Stimulated activated CD8-positive, alpha-beta memory T cell treated with anti-CD3 and anti-CD28 coated beads, Interleukin-12 subunit alpha, Interleukin-12 subunit beta, amount 100 ng/mL, for 4 hours (primary cell): ENCODE measurements around the gene UBAP1.
"Not testable (repeated sequence)": the region's sequence is repeated elsewhere in the genome, so short reads cannot be mapped to it uniquely, and the experiment has no call there.

ENCODE experiments used
- DNase-seq: peaks from one replicate; pipeline ENCODE4 v3.0.0-alpha.2; 2020; ENCODE audit warnings: low read depth

UBAP1 gene

GRCh38 chr9:34267660-34268059, 88.8 kb downstream of the UBAP1 start:
- DNase-seq = no peak

- no peak for DNase-seq
These were observed 92.6 kb downstream of the UBAP1 start for GRCh38 chr9:34271265-34272006.

- DNase-seq = no peak
These were observed 93.3 kb downstream of the UBAP1 start for GRCh38 chr9:34272101-34272541.

GRCh38 chr9:34273588-34273987, 94.7 kb downstream of the UBAP1 start:
- DNase-seq = not testable (repeated sequence)

- no peak for DNase-seq
These were observed 97.0 kb downstream of the UBAP1 start for GRCh38 chr9:34275811-34276210.

GRCh38 chr9:34276772-34277171, 97.9 kb downstream of the UBAP1 start:
- no peak for DNase-seq

- no peak for DNase-seq
These were observed 100.6 kb downstream of the UBAP1 start for GRCh38 chr9:34279411-34279810.

- DNase-seq = no peak
These were observed 103.3 kb downstream of the UBAP1 start for GRCh38 chr9:34282096-34282495.

GRCh38 chr9:34289159-34289558, 110.3 kb downstream of the UBAP1 start:
- DNase-seq = no peak

- no peak for DNase-seq
These were observed 112.2 kb downstream of the UBAP1 start for GRCh38 chr9:34291023-34291422.

GRCh38 chr9:34291423-34291822, 112.6 kb downstream of the UBAP1 start:
- DNase-seq = no peak

- no peak for DNase-seq
These were observed 113.7 kb downstream of the UBAP1 start for GRCh38 chr9:34292552-34292951.

- not testable (repeated sequence) for DNase-seq
These were observed 122.2 kb downstream of the UBAP1 start for GRCh38 chr9:34301064-34301463.
